ENCODE measurements around the gene BCL11A. TPM values are rescaled to one million over a fixed set of nuclear protein-coding genes. Genes with fewer than 3 reads are reported as not detected.

BCL11A gene
- total RNA-seq, 1 donor from 2014 or later = 27.1 TPM

- H3K36me3 ChIP-seq = no peaks in the 10 kb centered on the region
- no peak overlapping the region for H3K27ac ChIP-seq (replicated peaks)
- no peak for DNase-seq
- intact Hi-C loops (cut with micrococcal nuclease) = no loop called here
- no peaks in the 10 kb centered on the region for H3K9me3 ChIP-seq (replicated peaks)
- no peak for TF ChIP-seq CTCF (IDR thresholded peaks at IDR 0.05; ENCODE audit: borderline replicate concordance)
- H3K27me3 ChIP-seq (ENCODE audit: low read depth) = no peaks in the 10 kb centered on the region
- peaks cover 93% of the 10 kb centered on the region for H3K4me1 ChIP-seq
- H3K4me3 ChIP-seq = no peak overlapping the region
These were observed 72.2 kb downstream of the BCL11A start for GRCh38 chr2:60481257-60481656.

- intact Hi-C loops (cut with micrococcal nuclease) = no loop called here
- H3K27ac ChIP-seq (replicated peaks) = no peak overlapping the region
These were observed 73.2 kb downstream of the BCL11A start for GRCh38 chr2:60480089-60480773.

GRCh38 chr2:60479226-60480088 lies 74.0 kb downstream of the BCL11A start:
- H3K9me3 ChIP-seq (replicated peaks) = no peaks in the 10 kb centered on the region
- no peaks in the 10 kb centered on the region for H3K27me3 ChIP-seq (ENCODE audit: low read depth)
- no peaks in the 10 kb centered on the region for H3K36me3 ChIP-seq
- peak overlapping the region; percentile 30 for H3K27ac ChIP-seq (replicated peaks)
- intact Hi-C loops (cut with micrococcal nuclease) = no loop called here
- H3K4me1 ChIP-seq = peaks cover 83% of the 10 kb centered on the region
- TF ChIP-seq CTCF (IDR thresholded peaks at IDR 0.05; ENCODE audit: borderline replicate concordance) = no peak
- DNase-seq = no peak
- no peak overlapping the region for H3K4me3 ChIP-seq

More at GRCh38 chr2:60480089-60480773, 73.2 kb downstream of the BCL11A start:
- TF ChIP-seq CTCF (IDR thresholded peaks at IDR 0.05; ENCODE audit: borderline replicate concordance) = no peak
- Histone ChIP-seq H3K4me3 (no peak overlapping the region), H3K36me3 (no peaks in the 10 kb centered on the region), H3K27me3 (ENCODE audit: low read depth) (no peaks in the 10 kb centered on the region), H3K4me1 (peaks cover 91% of the 10 kb centered on the region), H3K9me3 (replicated peaks) (no peaks in the 10 kb centered on the region)
- DNase-seq = no peak

- H3K27ac ChIP-seq (replicated peaks) = peak overlapping the region; percentile 38
- peaks cover 82% of the 10 kb centered on the region for H3K4me1 ChIP-seq
- no peaks in the 10 kb centered on the region for H3K36me3 ChIP-seq
These were observed 74.8 kb downstream of the BCL11A start for GRCh38 chr2:60478660-60479059.

More at GRCh38 chr2:60478660-60479059, 74.8 kb downstream of the BCL11A start:
- no peak for TF ChIP-seq CTCF (IDR thresholded peaks at IDR 0.05; ENCODE audit: borderline replicate concordance)
- intact Hi-C loops (cut with micrococcal nuclease) = no loop called here
- Histone ChIP-seq H3K27me3 (ENCODE audit: low read depth) (no peaks in the 10 kb centered on the region), H3K4me3 (no peak overlapping the region), H3K9me3 (replicated peaks) (no peaks in the 10 kb centered on the region)
- DNase-seq = no peak

All from left ventricle myocardium inferior (tissue), 1 donor.